Measurements from ENCODE around the gene MANSC1.

MANSC1 gene

DNA sequence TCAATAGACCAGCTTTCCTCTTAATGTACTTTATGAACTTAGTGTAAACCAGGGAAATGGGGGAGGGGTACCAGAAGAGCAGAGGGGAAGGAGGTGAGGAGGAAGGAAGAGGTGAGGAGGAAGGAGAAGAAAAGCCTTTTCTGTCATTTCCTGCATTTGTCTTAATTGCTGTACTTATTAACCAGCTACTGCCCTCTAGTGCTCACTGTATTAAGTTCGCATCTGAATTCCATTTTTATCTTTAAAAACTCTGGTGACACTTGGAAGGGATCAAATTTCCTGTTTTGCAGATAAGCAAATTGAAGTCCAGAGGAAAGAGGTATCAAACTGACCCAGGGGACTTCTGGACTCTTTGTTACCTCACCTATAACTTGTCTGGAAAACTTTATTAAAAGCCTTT is 22.2 kb downstream of the MANSC1 start (continued):
- TF ChIP-seq, protein P1, sequence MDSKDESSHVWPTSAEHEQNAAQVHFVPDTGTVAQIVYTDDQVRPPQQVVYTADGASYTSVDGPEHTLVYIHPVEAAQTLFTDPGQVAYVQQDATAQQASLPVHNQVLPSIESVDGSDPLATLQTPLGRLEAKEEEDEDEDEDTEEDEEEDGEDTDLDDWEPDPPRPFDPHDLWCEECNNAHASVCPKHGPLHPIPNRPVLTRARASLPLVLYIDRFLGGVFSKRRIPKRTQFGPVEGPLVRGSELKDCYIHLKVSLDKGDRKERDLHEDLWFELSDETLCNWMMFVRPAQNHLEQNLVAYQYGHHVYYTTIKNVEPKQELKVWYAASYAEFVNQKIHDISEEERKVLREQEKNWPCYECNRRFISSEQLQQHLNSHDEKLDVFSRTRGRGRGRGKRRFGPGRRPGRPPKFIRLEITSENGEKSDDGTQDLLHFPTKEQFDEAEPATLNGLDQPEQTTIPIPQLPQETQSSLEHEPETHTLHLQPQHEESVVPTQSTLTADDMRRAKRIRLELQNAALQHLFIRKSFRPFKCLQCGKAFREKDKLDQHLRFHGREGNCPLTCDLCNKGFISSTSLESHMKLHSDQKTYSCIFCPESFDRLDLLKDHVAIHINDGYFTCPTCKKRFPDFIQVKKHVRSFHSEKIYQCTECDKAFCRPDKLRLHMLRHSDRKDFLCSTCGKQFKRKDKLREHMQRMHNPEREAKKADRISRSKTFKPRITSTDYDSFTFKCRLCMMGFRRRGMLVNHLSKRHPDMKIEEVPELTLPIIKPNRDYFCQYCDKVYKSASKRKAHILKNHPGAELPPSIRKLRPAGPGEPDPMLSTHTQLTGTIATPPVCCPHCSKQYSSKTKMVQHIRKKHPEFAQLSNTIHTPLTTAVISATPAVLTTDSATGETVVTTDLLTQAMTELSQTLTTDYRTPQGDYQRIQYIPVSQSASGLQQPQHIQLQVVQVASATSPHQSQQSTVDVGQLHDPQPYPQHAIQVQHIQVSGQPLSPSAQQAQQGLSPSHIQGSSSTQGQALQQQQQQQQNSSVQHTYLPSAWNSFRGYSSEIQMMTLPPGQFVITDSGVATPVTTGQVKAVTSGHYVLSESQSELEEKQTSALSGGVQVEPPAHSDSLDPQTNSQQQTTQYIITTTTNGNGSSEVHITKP (tag by site-specific recombination; IDR thresholded peaks at IDR 0.05) = no peak
- TF ChIP-seq, protein P2, sequence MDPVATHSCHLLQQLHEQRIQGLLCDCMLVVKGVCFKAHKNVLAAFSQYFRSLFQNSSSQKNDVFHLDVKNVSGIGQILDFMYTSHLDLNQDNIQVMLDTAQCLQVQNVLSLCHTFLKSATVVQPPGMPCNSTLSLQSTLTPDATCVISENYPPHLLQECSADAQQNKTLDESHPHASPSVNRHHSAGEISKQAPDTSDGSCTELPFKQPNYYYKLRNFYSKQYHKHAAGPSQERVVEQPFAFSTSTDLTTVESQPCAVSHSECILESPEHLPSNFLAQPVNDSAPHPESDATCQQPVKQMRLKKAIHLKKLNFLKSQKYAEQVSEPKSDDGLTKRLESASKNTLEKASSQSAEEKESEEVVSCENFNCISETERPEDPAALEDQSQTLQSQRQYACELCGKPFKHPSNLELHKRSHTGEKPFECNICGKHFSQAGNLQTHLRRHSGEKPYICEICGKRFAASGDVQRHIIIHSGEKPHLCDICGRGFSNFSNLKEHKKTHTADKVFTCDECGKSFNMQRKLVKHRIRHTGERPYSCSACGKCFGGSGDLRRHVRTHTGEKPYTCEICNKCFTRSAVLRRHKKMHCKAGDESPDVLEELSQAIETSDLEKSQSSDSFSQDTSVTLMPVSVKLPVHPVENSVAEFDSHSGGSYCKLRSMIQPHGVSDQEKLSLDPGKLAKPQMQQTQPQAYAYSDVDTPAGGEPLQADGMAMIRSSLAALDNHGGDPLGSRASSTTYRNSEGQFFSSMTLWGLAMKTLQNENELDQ (tag by site-specific recombination; IDR thresholded peaks at IDR 0.05; ENCODE audit: low read depth) = no peak
- no peak for TF ChIP-seq ZNF792 (tag by site-specific recombination; IDR thresholded peaks at IDR 0.05)
- no peak for TF ChIP-seq ZNF600 (tag by site-specific recombination; IDR thresholded peaks at IDR 0.05)
- TF ChIP-seq, protein P3, sequence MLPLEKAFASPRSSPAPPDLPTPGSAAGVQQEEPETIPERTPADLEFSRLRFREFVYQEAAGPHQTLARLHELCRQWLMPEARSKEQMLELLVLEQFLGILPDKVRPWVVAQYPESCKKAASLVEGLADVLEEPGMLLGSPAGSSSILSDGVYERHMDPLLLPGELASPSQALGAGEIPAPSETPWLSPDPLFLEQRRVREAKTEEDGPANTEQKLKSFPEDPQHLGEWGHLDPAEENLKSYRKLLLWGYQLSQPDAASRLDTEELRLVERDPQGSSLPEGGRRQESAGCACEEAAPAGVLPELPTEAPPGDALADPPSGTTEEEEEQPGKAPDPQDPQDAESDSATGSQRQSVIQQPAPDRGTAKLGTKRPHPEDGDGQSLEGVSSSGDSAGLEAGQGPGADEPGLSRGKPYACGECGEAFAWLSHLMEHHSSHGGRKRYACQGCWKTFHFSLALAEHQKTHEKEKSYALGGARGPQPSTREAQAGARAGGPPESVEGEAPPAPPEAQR (tag by site-specific recombination; IDR thresholded peaks at IDR 0.05) = no peak
- peak; percentile 71 for TF ChIP-seq ZNF366 (tag by site-specific recombination; conservative IDR thresholded peaks at IDR 0.05)
- TF ChIP-seq ZEB2 (tag by site-specific recombination; IDR thresholded peaks at IDR 0.05) = 0 out of 2 replicates have a peak, but pooled peaks have one; percentile 42
- TF ChIP-seq, protein P4, sequence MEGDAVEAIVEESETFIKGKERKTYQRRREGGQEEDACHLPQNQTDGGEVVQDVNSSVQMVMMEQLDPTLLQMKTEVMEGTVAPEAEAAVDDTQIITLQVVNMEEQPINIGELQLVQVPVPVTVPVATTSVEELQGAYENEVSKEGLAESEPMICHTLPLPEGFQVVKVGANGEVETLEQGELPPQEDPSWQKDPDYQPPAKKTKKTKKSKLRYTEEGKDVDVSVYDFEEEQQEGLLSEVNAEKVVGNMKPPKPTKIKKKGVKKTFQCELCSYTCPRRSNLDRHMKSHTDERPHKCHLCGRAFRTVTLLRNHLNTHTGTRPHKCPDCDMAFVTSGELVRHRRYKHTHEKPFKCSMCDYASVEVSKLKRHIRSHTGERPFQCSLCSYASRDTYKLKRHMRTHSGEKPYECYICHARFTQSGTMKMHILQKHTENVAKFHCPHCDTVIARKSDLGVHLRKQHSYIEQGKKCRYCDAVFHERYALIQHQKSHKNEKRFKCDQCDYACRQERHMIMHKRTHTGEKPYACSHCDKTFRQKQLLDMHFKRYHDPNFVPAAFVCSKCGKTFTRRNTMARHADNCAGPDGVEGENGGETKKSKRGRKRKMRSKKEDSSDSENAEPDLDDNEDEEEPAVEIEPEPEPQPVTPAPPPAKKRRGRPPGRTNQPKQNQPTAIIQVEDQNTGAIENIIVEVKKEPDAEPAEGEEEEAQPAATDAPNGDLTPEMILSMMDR (tag by site-specific recombination; IDR thresholded peaks at IDR 0.05) = peak; percentile 34; the same call in 1 of the 2 replicates
- TF ChIP-seq KLF16 (tag by site-specific recombination; IDR thresholded peaks at IDR 0.05) = 0 out of 2 replicates have a peak, but pooled peaks have one; percentile 29
- TF ChIP-seq ZBTB17 (tag by site-specific recombination; IDR thresholded peaks at IDR 0.05) = 0 out of 2 replicates have a peak, but pooled peaks have one; percentile 43
- peak; percentile 38 for TF ChIP-seq IKZF3 (tag by site-specific recombination; IDR thresholded peaks at IDR 0.05)
- peak; percentile 76; the same call in 1 of the 2 replicates for TF ChIP-seq ZSCAN30 (tag by site-specific recombination; IDR thresholded peaks at IDR 0.05)
- TF ChIP-seq, protein P5, sequence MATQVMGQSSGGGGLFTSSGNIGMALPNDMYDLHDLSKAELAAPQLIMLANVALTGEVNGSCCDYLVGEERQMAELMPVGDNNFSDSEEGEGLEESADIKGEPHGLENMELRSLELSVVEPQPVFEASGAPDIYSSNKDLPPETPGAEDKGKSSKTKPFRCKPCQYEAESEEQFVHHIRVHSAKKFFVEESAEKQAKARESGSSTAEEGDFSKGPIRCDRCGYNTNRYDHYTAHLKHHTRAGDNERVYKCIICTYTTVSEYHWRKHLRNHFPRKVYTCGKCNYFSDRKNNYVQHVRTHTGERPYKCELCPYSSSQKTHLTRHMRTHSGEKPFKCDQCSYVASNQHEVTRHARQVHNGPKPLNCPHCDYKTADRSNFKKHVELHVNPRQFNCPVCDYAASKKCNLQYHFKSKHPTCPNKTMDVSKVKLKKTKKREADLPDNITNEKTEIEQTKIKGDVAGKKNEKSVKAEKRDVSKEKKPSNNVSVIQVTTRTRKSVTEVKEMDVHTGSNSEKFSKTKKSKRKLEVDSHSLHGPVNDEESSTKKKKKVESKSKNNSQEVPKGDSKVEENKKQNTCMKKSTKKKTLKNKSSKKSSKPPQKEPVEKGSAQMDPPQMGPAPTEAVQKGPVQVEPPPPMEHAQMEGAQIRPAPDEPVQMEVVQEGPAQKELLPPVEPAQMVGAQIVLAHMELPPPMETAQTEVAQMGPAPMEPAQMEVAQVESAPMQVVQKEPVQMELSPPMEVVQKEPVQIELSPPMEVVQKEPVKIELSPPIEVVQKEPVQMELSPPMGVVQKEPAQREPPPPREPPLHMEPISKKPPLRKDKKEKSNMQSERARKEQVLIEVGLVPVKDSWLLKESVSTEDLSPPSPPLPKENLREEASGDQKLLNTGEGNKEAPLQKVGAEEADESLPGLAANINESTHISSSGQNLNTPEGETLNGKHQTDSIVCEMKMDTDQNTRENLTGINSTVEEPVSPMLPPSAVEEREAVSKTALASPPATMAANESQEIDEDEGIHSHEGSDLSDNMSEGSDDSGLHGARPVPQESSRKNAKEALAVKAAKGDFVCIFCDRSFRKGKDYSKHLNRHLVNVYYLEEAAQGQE (tag by site-specific recombination; IDR thresholded peaks at IDR 0.05) = no peak
- TF ChIP-seq ZNF350 (tag by site-specific recombination; IDR thresholded peaks at IDR 0.05) = no peak
- no peak for TF ChIP-seq ZNF785 (tag by site-specific recombination; IDR thresholded peaks at IDR 0.05)
- no peak for TF ChIP-seq ZBTB7A (tag by site-specific recombination; IDR thresholded peaks at IDR 0.05; ENCODE audit: low read depth)
- TF ChIP-seq, protein P6, sequence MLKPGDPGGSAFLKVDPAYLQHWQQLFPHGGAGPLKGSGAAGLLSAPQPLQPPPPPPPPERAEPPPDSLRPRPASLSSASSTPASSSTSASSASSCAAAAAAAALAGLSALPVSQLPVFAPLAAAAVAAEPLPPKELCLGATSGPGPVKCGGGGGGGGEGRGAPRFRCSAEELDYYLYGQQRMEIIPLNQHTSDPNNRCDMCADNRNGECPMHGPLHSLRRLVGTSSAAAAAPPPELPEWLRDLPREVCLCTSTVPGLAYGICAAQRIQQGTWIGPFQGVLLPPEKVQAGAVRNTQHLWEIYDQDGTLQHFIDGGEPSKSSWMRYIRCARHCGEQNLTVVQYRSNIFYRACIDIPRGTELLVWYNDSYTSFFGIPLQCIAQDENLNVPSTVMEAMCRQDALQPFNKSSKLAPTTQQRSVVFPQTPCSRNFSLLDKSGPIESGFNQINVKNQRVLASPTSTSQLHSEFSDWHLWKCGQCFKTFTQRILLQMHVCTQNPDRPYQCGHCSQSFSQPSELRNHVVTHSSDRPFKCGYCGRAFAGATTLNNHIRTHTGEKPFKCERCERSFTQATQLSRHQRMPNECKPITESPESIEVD (tag by site-specific recombination; IDR thresholded peaks at IDR 0.05) = peak; percentile 36; the same call in 1 of the 2 replicates
- TF ChIP-seq ZNF521 (tag by site-specific recombination; IDR thresholded peaks at IDR 0.05) = no peak
- TF ChIP-seq BCL11A (tag by site-specific recombination; IDR thresholded peaks at IDR 0.05; ENCODE audit: low read depth) = no peak
- TF ChIP-seq ZNF558 (tag by site-specific recombination; IDR thresholded peaks at IDR 0.05) = 0 out of 2 replicates have a peak, but pooled peaks have one; percentile 43
- TF ChIP-seq ZNF776 (tag by site-specific recombination; IDR thresholded peaks at IDR 0.05; ENCODE audit: borderline replicate concordance) = no peak
- TF ChIP-seq SP3 (tag by site-specific recombination; IDR thresholded peaks at IDR 0.05) = no peak
- TF ChIP-seq ZNF341 (tag by site-specific recombination; IDR thresholded peaks at IDR 0.05; ENCODE audit: low read depth) = peak; percentile 82
- no peak for TF ChIP-seq ZNF248 (tag by site-specific recombination; IDR thresholded peaks at IDR 0.05)
- peak; percentile 79; the same call in 1 of the 2 replicates for TF ChIP-seq ZNF660 (tag by site-specific recombination; IDR thresholded peaks at IDR 0.05)
- TF ChIP-seq ZNF654 (tag by site-specific recombination; IDR thresholded peaks at IDR 0.05; ENCODE audit: low read depth) = peak; percentile 88

All from HEK293 (cell line).